Measurements from ENCODE around the gene DOCK3.
"Not testable (repeated sequence)": the region's sequence is repeated elsewhere in the genome, so short reads cannot be mapped to it uniquely, and the experiment has no call there.

DOCK3 gene

GRCh38 chr3:51379746-51380455 is 705.2 kb downstream of the DOCK3 start:
- DNase-seq = no peak

DNA sequence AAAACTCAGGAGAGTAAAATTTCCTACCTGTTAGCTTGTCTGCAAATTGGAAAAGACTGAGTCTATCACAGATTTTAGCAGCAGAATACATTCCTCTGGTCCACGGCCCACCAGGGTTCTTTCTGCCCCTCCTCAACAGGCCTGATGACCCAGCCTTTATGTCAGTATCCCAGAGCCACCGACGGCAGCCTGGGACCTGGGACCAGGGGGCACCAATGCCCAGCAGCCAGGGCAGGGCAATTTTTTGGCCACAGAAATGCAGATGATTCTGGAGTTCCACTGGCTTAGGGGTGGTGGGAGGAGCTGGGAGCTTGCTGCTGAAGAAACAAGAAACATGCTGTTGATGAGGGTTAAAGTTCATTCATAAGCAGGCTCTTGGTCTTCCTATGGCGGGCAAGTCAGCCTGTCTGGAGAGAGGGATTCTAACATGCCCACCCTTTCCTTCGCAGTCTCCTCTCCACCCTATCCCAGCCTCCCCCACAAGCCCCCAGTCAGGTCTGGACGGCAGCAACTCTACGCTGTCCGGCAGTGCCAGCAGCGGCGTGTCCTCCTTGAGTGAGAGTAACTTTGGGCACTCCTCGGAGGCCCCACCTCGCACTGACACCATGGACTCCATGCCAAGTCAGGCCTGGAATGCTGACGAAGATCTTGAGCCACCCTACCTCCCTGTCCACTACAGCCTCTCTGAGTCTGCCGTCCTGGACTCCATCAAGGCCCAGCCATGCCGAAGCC is 706.0 kb downstream of the DOCK3 start:
- DNase-seq = no peak

DNA sequence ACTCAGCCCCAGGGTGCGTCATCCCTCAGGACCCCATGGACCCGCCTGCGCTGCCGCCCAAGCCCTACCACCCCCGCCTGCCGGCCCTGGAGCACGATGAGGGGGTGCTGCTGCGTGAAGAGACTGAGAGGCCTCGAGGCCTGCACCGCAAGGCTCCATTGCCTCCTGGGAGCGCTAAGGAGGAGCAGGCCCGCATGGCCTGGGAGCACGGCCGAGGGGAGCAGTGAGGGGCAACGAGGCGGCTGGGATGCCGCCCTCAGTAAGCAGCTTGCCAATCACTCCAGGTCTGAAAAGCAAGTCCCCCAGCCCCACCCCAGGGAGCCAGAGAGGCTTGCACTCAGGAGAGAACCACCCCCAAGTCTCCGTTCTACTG is 706.6 kb downstream of the DOCK3 start:
- DNase-seq = no peak

DNA sequence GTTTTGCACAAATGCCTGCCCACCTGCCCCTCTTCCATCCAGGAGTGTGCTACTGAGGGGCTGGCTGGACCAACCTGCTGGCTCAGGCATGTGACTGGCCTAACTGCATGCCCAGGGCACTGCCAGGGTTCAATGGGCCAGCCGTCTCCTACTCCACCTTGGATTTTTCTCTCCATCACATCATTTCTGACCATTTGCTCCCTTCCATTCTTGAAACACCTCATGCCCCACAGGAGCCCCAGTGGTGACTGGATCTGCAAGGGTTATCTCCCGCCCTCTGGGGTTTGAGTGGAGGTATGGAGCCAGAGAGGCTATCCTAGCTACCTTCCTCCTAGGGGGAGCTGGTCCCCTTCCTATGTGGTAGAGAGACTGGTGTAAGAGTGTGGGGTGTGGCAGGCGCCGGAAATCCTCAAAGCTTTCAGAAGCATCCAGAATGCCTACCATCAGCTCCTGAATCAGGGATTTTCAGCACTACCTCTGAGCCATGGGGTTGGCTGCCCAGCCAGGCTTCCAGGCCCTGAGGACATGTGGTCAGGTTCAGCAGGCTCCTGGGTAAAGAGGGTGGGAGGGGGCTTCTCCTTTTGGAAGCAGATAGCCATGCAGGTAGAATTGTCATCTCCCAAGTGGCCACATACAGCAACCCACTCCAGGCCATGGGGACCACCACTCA is 707.5 kb downstream of the DOCK3 start:
- no peak for DNase-seq

GRCh38 chr3:51382947-51383578 is 708.3 kb downstream of the DOCK3 start:
- DNase-seq = no peak

DNA sequence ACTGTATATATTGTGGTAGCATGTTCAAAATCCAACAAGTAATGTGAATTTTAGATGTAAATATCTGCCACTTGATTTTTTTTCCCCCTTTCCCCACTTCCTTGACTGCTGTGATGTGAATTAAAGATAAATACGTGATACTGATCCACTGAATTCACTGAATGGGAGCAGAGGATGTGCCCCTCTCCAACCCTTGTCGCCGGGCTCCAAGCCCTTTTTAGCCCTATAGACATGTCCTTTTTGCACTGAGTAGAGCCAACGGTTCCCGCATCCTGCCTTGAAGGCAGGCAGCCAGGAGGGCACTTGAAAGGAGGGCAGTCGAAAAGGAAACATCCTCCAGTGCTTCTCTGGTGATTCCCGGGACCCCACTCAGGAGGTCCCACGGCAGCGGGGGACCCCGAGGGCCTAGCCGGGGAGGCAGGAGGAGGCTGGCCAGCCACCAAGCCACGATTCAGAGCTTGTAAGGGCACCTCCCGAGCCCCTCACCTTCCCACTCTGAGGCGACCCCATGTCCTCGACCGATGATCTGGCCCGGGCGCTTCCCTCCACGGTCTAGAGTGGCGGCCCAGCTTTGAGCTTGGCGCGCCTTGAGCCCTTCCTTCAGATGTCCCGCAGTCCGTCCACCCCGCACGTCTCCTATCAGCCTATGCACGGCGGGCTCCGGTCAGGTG is 709.5 kb downstream of the DOCK3 start:
- DNase-seq = no peak

GRCh38 chr3:51384726-51385473 is 710.2 kb downstream of the DOCK3 start, which contains the start of gene MANF:
Gene MANF, plus strand, starts transcription at chr3:51385291. Its CDS starts 52 bp downstream, at chr3:51385343.
- peak; percentile 84 for DNase-seq

DNA sequence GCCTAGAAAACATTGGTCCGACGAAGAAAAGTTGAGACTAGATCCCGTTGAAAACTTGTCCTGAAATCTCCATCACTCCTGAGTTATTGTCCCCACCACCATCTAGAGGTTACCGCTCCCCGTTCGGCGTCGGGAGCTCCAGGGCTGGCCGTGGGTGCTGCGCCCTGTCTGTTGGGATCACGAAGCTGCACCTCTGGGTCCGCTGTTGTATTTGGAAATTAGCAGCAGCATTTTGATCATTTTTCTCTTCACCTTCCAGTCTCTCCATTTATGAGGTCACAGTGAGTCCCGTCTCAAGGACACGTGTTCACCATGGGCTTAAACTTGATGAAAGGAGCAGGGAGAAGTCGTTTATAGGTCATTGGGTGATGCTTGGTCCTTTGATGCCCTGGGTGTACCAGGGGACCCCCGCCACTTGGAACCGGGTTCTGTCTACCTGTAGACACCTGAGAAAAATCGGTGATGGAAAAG is 710.9 kb downstream of the DOCK3 start:
- no peak for DNase-seq

DNA sequence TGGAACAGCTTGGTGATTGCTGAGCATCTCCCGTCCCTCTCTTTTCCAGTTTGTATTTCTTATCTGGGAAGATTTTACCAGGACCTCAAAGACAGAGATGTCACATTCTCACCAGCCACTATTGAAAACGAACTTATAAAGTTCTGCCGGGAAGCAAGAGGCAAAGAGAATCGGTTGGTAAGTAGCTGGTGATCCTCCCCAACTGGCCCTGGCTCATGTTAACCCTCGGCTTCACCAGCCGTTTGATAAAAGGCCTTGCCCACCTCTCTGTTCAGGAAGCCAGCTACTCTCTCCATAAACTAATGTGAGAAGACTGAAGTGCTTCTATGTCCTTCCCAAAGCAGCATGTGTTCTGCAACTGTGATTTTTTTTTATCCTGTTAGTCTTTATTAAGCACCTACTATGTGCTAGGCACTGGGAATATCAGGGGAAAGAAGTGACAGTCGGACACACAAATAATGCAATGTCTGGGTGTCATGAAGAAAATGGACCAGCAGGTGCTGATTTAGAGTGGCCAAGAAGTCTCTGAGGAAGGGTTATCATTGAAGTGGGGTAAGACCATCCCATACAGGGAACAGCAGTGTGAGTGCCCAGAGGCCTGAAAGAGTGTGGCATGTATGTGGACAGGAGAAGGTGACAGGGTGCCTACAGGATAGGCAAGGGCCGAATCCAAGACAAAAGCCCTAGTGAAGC is 711.6 kb downstream of the DOCK3 start:
- DNase-seq = no peak

- DNase-seq = no peak
Observed at GRCh38 chr3:51386852-51387229, 712.1 kb downstream of the DOCK3 start.

GRCh38 chr3:51387281-51387680 is 712.6 kb downstream of the DOCK3 start:
- DNase-seq = not testable (repeated sequence)

DNA sequence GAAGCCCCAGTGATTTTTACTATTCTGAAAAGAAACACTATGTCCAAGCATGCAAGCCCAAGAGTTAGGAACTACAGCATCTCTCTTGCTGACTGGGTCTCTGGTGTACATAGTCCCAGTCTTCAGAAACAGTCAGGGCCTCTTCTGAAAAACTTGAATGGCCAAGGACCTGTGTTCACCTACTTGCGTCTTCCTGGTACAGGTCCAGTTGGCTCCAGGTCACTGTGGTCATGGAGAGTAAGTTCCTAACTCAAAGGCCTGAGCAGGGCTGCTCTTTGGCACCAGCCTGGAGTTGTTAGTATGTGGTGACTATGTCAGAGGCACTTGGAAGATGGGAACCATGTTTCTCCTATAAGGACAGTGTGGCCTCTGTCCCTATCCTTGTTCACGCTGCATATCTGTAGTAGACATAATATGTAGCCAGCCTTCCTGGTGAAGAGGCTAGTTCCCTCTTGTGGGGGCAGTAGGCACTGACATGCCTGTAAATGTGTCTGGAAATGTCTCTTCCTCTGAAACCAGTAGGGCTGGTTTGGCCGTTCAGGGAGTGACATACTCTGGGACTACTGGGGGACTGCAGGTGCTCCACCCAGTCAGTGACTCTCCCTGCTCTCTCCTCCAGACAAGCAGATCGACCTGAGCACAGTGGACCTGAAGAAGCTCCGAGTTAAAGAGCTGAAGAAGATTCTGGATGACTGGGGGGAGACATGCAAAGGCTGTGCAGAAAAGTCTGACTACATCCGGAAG is 713.7 kb downstream of the DOCK3 start:
- no peak for DNase-seq

DNA sequence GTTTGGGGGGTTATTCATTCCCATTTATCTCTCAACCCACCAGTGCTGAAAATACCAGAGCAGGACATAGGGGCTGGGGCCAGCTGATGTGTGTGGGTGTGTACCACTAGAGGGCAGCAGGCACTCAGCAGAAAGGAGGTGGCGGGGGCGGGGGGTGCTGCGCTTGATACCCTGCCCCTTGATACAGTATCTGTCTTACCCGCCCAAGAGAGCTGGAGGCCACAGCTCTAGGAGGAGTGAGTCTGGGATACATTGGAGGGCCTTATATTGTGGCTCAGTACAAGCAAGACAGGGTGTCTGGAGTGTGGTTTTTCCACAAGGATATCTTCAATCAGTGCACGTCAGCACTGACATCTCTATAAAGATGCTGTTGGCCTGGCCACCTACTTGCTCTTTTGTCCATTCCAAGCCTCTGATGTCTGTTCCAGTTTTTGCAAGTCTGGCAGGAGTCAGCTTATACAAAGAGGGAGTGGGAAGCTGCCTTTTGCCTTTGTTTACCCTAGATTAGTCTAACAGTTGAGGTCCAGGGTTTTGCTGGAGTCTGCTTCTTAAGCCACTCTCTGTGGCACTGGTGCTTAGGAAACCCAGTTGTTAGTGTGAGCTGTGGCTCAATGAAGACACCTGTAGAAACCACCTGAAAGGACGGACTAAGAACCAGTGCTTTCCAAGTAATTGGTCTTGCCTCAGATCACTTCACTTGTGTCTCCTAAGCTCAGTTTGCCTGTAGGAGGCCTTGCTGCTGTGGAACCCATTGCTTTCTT is 714.9 kb downstream of the DOCK3 start:
- no peak for DNase-seq

DNA sequence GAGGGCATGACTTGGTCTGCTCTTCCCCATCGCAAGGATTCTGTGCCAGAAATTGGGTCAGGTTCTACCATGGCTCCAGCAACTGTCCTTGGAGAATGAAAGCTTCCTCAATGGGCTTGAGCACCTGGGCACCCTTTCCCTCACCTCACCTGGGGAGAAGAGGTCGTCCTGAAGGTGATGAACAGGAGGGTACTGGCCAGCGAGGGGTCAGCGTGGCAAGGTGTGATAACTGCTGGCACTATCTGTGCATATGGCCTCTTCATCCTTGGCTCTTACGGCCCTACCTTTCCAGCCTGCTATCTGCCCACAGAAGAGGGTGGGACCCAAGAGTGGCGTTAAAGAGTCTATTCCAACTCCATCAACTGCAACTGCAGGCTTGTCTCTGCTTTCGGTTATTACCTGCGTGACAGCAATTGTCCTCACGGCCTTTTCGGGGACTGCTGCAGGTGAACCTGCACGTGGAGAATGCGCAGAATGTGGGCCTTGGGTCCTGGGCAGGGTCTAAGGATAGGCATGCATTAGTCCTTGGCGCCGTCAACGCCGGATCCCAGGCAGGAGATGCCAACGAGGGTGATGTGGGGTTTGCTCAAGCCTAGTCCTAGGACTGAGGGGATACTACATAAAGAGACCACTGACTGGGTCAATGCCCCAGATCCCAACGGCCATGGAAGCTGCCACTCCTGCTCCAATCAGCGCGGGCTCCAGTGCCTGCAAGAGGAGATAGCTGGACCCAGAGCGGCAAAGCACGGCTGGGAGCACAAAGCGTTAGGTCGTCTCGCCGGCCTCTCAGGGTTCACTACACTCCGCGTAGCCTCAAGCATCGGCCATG is 715.7 kb downstream of the DOCK3 start:
- DNase-seq = no peak

DNA sequence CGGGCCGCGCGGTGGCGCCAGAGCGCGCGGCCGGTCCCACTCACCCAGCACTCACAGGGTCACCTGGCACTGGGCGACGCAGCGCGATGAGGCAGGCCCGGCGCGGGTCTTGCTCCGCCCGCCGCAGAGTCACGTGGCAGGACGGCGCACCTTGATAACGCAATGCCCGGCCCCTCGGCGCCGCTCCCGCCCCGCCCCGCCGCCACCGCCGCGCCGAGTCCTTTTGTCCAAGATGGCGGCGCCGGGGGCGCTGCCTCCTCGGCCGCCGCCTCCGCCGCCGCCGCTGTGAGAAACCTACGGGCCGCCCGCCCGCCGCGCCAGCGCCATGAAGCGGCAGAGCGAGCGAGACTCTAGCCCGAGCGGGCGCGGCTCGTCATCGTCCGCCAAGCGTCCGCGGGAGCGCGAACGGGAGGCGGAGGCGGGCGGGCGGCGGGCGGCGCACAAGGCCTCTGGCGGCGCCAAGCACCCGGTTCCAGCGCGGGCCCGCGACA is 716.4 kb downstream of the DOCK3 start, which contains the start of gene RBM15B:
Gene RBM15B (plus strand): TSS at position 211 of the 491 bp plus-strand sequence. CDS start 115 bp downstream, at position 326.
- peak; percentile 80 for DNase-seq

- DNase-seq = no peak
Observed at GRCh38 chr3:51391566-51392354, 717.0 kb downstream of the DOCK3 start.

DNA sequence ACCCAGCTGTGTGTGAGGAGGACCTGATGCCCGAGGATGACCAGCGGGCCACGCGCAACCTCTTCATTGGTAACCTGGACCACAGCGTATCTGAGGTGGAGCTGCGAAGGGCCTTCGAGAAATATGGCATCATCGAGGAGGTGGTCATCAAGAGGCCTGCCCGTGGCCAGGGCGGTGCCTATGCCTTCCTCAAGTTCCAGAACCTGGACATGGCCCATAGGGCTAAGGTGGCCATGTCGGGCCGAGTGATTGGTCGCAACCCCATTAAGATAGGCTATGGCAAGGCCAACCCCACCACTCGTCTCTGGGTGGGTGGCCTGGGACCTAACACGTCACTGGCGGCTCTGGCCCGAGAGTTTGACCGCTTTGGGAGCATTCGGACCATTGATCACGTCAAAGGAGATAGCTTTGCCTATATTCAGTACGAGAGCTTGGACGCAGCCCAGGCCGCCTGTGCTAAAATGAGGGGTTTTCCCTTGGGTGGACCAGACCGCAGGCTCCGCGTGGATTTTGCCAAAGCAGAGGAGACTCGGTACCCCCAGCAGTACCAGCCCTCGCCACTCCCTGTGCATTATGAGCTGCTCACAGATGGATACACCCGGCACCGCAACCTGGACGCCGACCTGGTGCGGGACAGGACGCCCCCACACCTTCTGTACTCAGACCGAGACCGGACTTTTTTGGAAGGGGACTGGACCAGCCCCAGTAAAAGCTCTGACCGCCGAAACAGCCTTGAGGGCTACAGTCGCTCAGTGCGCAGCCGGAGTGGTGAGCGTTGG is 717.8 kb downstream of the DOCK3 start:
- no peak for DNase-seq
